Measurements from ENCODE around the gene RAB40C.

RAB40C gene

DNA sequence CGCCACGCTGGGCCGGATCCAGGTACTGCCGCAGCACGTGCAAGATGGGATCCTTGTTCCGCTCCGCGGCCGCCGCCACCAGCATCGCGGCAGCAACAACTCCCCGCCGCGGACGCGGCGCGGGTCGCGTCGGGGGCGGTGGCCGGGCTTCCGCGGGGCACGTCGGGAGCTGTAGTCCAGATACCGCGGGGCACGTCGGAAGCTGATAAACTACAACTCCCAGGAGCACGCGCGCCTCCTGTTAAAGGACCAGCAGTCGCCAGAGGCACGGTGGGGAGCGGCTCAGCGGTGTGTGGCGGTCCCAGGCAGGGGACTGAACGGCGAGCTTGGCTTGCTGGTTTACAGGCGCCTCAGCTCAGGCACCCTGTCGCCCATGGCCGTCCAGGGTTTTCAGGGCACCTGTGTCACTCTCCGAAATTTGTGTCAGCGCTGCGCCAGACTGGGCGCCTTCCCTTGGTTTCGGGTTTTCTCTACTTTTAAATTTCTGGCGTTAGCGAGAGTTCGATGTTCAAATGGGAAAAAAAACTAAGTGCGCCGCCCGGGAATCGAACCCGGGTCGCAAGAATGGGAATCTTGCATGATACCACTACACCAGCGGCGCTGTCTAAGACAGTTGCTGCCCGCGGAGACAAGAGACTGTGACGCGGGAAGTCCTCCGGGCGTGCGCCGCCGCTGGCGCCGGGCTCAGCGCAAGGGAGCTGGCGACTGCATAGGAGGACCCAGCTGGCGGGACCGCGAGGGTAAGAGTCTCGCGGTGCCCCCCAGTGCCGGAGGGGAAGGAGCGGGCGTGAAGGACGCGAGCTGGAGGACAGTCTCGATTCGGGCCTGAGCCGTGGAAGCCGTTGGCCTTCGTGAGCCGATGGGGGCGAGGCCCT lies 46.6 kb downstream of the RAB40C start, which contains the start of gene METTL26:
Gene METTL26 (minus strand): TSS at position 100 of the 875 bp plus-strand sequence. CDS start 15 bp downstream, at position 85.
- H3K4me3 ChIP-seq (ENCODE audit: low read depth, low read length): peak within 1 kb of the TSS; percentile 55
- TF ChIP-seq, protein P1, sequence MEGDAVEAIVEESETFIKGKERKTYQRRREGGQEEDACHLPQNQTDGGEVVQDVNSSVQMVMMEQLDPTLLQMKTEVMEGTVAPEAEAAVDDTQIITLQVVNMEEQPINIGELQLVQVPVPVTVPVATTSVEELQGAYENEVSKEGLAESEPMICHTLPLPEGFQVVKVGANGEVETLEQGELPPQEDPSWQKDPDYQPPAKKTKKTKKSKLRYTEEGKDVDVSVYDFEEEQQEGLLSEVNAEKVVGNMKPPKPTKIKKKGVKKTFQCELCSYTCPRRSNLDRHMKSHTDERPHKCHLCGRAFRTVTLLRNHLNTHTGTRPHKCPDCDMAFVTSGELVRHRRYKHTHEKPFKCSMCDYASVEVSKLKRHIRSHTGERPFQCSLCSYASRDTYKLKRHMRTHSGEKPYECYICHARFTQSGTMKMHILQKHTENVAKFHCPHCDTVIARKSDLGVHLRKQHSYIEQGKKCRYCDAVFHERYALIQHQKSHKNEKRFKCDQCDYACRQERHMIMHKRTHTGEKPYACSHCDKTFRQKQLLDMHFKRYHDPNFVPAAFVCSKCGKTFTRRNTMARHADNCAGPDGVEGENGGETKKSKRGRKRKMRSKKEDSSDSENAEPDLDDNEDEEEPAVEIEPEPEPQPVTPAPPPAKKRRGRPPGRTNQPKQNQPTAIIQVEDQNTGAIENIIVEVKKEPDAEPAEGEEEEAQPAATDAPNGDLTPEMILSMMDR (IDR thresholded peaks at IDR 0.05; ENCODE audit: low read depth, low read length, missing control alignments): no peak
- peak; percentile 80 for DNase-seq (ENCODE audit: low read depth)
- in situ Hi-C loops (cut with HindIII; ENCODE audit: low sequenced_read_pairs): no loop called here

DNA sequence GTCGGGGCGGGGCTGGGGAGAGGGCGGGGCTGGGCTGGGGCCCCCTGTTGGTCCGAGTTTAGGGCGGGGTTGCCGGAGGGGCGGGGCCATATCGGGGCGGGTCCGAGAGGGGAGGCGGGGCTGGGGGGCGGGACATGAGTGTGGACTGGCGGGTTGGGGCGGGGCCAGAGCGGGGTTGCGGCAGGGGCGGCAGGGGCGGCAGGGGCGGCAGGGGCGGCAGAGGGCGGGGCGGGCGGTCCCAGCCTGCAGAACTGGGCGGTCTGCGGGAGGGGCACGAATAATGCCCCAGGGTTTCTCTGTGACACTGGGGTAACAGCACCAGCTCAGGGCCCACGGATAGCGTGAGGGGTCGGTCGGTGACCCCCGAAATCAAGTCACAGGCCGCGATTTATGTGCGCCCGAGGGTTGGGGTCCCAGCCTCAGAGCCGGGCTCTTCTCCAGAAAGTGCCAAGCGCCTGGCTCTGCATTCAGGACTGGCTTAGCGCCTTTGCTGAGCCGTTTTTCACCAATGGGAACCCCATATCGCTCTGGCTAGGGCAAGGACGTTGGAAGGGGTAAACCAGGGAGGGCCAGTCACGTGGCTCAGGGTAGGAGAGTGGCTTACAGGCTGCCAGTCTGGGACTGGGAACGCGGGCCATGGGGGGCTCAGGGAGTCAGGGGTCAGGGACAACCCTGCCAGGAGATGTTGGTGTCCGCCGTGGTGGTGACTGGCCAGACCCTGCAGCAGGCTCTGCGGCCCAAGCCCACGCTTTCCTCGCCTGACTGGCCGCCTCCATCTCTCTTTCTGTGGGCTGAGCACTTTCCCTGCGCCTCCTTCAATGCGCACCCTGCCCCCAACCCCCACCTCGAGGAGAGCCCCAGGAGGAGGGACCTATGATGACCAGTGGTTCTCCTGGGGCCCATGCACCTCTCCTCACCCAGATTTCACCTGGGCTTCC lies 47.5 kb downstream of the RAB40C start:
- DNase-seq (ENCODE audit: low read depth): peak; percentile 65
- TF ChIP-seq, protein P1 (IDR thresholded peaks at IDR 0.05; ENCODE audit: low read depth, low read length, missing control alignments): no peak
- peak overlapping the region; percentile 55 for H3K4me3 ChIP-seq (ENCODE audit: low read depth, low read length)
- in situ Hi-C loops (cut with HindIII; ENCODE audit: low sequenced_read_pairs): no loop called here

DNA sequence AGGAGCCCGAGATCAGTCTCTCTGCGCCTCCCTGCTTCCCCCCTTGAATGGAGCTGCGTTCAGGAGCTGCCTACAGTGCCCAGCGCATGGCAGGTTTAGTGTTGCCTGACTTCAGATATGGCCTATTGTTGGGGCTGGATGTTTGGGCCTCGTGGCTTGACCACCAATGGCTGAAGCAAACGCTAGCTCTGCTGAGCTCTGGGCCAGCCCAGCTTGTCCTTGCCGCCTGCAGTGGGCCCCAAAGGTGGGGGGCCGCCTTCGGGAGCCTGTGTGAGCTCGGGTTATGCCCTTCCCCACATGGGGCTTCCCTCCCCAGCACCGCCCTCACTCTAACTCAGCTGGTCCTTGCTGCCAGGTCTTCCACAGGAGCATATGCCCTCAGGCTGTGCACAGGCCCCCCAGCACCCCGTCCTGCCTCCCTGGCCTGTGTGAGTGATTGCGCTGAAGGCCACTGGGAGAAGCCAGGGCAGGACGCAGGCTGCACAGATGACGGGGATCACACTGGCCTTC lies 48.2 kb downstream of the RAB40C start:
- in situ Hi-C loops (cut with HindIII; ENCODE audit: low sequenced_read_pairs): no loop called here
- no peak overlapping the region for H3K4me3 ChIP-seq (ENCODE audit: low read depth, low read length)

DNA sequence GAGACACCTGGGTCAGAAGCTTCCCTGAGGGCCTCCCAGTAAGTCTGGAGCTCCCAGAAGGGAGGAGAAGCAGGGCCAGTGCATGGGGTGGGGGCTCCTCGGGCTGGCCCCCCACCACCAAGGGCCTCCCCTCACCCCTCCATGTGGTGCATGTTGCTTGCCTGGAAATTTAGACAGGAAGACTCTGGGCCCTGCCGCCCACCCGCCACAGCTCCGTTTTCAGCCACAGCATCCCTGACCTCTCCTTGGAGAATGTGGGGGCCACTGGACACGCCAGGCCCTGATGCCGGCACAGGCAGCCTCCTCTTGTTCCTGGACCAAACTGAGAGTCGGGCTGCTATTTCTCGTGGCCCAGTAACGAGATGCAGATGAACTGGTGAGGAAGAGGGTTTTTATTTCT lies 49.0 kb downstream of the RAB40C start:
- TF ChIP-seq, protein P1 (IDR thresholded peaks at IDR 0.05; ENCODE audit: low read depth, low read length, missing control alignments): no peak
- H3K4me3 ChIP-seq (ENCODE audit: low read depth, low read length): no peak overlapping the region
- no peak for DNase-seq (ENCODE audit: low read depth)
- in situ Hi-C loops (cut with HindIII; ENCODE audit: low sequenced_read_pairs): no loop called here

More for the DNA sequence above, 48.2 kb downstream of the RAB40C start:
- TF ChIP-seq, protein P1 (IDR thresholded peaks at IDR 0.05; ENCODE audit: low read depth, low read length, missing control alignments): no peak
- no peak for DNase-seq (ENCODE audit: low read depth)

DNA sequence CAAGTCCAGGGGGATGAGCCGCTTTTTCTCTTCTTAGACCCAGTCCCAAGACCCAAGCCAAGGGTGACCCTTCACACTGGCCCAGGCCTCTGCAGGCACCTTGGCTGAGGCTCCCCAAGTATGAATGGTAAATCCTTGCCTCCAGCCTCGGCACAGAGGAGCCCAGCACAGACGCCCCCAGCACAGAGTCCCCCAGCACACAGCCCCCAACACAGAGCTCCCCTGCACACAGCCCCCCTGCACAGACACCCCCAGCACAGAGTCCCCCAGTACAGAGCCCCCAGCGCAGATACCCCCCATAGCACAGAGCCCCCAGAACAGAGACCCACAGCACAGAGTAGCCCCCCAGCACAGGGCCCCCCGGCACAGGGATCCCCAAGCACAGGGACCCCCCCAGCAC lies 50.7 kb downstream of the RAB40C start:
- peak overlapping the region; percentile 59 for H3K4me3 ChIP-seq (ENCODE audit: low read depth, low read length)
- no peak for DNase-seq (ENCODE audit: low read depth)
- in situ Hi-C loops (cut with HindIII; ENCODE audit: low sequenced_read_pairs): no loop called here
- TF ChIP-seq, protein P1 (IDR thresholded peaks at IDR 0.05; ENCODE audit: low read depth, low read length, missing control alignments): no peak
